NCI-H2107 (cell line): ENCODE measurements around the gene SPTSSB.

ENCODE experiments used
- DNase-seq: peaks from one replicate; lab custom pipeline; 2025; lab: John Stamatoyannopoulos, UW

Gene SPTSSB

DNA sequence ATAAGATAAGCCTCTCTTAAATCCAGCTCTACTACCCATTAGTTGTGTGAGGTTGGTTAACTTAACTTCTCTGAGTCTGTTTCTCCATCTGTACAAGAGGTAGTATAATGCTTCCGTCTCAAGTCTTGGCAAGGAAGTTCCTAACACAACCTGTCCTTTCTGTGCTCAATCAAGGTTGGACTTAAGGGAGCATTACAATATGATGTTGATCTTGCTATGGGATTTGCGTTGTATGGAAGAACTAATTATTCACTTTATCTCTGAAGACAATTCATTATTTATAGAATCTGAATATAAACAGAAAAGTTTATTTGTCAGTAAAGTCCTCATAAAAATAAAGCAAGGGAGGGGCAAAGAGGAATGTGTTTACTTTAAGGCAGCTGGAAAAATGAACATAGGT lies 18.9 kb upstream of the SPTSSB start:
- no peak for DNase-seq

- no peak for DNase-seq
Measured at GRCh38 chr3:161389445-161390035, 18.2 kb upstream of the SPTSSB start.

GRCh38 chr3:161388855-161389254 lies 17.5 kb upstream of the SPTSSB start:
- no peak for DNase-seq

DNA sequence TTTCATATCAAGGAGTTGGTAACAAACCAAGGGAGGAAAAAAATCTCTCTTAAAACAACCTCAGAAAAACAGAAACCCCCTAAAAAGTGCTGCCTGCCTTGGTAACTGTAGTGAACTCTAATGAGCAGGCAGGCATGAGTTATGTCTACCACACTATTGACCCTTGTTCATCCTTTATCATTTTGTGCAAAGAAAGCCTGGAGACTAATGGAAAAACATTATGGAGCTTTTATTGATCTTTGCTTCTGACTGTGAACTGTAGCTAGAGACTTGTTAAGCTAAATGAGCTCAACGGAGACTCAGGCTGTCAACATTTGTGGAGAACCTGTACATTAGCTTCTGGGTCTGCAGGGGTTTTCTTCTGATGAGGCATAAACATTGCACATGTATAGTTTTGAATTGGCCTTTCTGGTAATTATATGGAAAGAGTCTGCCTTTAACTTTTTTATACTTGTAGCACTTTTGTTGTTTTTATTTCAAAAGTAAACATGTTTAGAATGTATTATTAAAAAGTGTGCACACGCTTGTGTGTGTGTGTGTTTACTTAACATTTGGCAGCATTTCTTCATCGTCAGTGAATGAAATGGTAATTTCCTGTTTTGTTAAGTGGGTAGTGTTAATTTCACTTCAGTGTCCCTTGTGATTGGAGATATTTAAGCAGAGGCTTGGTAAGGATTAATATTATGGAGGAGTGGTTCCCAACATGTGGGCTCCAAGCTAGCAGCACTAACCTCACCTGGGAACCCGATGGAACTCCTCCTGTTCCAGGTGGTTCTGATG lies 15.9 kb upstream of the SPTSSB start:
- no peak for DNase-seq

- DNase-seq: peak; percentile 65
Measured at GRCh38 chr3:161372321-161373260, 1.3 kb upstream of the SPTSSB start.

GRCh38 chr3:161369531-161369930 lies 1.8 kb downstream of the SPTSSB start:
- DNase-seq: no peak

- no peak for DNase-seq
Measured at GRCh38 chr3:161366094-161366493, 5.2 kb downstream of the SPTSSB start.

DNA sequence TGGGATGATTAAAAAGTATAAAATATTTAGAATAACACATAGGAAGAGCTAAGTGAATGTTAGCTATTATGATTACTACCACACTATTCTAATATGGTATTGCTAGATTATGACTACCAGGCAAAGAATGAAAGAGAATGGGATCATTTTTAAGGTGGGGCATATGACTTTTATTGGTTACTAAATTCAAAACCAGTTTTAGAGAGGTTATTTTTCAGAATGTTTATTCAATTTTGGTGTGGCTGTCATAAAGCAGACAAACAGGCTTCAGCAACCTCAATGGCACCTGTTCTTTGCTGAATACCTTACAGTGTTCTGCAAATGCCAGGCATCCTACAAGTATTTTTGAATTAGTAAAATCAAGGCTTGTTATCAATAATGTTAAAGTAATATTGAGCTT lies 12.8 kb downstream of the SPTSSB start:
- DNase-seq: no peak

DNA sequence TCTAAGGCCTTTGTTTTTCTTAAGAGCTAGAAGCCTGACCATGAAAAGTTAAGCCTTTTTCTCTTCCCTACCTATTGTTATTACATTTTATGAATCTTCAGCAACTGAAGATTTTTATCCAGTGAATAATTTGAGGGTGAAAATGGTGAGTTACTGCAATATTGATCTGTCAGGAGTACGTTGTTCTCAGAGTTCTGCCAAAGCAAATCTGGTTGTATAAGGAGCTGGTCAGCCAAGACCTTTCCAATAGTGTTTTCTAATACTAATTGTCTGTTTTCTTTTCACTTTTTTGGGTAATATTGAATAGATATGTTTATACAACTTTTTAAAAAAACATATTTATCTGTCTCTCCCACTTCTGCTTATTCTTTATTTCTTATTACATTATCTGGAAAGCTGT lies 15.0 kb downstream of the SPTSSB start:
- DNase-seq: no peak

DNA sequence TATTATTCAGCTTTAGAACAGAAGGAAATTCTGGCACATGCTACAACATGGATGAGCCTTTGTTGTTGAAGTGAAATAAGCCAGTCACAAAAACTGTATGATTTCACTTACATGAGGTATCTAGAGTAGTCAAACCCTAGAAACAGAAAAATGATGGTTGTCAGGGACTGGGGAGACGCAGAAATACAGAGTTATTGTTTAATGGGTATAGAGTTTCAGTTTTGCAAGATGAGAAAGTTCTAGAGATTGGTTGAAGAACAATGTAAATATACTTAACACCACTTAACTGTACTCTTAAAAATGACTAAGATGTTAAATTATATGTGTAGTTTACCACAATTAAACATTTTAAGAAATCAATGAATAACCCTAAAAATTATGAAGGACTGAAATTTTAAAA lies 15.8 kb downstream of the SPTSSB start:
- DNase-seq: no peak

DNA sequence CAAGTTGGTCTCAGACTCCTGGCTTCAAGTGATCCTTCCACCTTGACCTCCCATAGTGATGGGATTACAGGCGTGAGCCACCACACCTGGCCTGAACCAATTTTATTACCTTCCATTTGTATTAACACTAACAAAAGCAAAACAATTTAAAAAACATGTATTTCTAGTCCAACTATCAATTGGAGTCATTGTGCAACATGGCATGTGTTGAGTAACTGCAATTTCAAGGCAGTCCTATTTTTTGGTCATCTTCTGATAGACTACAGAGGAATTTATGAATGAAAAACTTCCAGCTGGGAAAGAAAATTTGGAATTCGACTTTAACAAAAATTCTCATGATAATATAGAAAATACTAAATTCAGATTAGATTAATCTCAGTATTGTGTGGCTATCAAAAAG lies 16.8 kb downstream of the SPTSSB start:
- no peak for DNase-seq

DNA sequence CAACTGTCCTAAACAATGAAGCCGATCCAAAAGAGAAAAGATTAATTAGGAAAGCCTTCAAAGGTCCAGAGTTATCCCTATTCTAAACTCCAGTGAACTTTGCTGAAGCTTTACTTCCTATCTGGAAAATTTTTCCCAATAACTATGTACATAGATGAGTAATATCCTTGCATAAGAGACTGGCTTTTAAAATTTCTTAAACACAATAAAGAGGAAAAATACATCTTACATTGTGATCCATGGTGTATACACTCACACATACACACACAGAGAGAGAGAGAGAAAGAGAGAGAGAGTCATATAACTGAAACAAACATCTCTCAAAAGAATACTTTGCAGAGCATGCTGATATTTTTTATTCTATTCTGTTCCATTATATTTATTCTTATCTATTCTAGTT lies 20.0 kb downstream of the SPTSSB start:
- DNase-seq: no peak

DNA sequence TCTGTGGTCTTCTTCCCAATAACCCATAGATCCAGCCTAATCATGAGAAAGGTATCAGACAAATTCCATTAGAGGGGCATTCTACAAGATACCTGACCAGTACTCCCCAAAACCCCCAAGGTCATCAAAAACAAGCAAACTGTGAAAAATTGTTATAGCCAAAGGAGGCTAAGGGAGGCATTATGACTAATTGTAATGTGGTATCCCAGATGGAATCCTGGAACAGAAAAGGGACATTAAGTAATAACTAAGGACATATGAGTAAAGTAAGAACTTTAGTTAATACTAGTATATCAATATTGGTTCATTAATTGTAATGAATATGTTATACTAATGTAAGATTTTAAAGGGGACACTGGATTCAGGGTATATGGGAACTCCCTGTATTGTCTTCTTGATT lies 20.4 kb downstream of the SPTSSB start:
- no peak for DNase-seq

DNA sequence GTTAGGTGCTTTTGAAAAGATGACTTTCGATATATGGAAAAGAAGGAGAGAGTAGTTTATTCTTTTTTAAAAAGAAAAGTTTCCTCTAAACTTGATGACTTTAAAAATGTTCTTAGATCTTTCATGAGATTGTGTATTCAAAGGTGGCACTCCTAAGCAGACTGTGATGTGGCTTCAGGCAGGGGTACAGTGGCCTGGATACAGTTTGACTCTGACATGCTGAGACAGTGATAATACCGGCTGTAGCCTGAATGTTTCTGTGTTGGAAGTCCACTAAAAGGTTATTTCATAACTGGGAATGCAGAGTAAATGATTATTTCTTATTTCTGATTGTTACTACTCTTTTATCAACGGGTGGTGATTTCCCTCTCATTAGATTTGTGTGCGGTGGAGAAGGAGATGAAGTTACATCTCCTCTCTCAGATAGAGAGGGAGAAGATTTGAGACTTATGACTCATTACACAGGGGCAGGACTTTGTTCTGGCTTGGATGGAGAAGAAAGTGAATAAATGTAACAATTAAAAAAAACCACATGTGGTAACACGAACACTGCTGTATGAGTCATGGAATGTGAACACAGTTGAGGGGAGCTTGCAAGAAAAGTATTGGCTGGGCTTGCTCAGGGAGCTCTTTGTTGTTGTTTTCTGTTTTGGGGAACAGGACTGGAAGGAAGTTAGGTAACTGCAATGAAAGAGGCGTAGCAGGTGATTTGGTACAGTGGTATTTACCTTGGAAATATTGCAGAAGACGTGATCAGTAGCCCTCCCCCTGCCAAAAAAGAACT lies 21.6 kb downstream of the SPTSSB start:
- no peak for DNase-seq

DNA sequence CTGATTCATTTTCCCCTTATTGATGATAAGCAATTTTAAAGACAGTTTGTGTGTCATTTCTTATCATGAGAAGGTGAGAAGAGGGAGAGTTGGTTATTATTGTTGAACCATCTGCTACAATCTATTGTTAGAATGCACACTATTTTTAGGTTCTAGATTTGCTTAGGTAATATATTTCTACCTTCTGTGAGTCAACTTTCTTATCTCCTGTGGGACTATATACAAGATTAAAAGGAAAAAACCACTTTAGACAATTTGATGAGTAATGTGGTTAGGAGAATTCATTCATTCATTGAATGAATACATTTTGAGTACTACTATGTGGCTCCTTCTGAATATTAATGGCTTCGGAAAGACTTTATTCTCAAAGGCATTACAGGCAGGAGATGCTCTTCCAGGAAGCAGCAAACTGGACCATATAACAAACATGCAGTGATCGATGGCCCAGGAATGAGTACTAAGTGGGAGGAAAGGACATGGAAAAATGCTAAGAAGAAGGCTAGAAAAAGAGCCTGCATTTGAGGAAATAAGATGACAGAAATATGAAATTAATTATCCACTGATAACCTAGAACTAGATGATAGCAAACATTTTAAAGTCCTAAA lies 22.4 kb downstream of the SPTSSB start:
- no peak for DNase-seq

DNA sequence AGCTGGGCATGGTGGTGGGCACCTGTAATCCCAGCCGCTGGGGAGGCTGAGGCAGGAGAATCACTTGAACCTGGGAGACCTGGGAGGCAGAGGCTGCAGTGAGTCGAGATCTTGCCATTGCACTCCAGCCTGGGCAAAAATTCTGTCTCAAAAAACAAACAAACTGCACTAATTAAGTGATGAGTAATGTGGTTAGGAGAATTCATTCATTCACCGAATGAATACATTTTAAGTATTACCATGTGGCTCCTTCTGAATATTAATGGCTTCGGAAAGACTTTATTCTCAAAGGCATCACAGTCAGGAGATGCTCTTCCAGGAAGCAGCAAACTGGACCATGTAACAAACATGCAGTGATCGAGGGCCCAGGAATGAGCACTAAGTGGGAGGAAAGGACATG lies 23.6 kb downstream of the SPTSSB start:
- no peak for DNase-seq

GRCh38 chr3:161345023-161345422 lies 26.3 kb downstream of the SPTSSB start:
- no peak for DNase-seq

DNA sequence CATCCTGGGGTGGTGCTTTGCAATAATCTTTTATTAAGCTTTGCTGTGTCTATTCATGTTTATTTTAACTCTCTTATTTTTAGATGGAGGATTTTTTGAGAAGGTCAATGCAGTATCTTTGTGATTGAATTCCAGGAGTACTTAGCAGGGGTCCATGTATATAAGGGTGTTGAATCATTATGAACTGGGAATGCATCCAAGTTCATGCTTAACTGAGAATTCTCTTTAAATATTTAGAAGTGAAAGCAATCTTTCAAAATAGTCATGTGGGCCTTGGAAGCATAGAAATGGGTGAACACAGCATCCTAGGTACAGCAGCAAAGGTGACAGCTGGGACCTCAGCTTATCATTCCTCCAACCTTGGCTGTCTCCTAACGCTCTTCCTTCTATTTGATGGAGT lies 27.3 kb downstream of the SPTSSB start:
- no peak for DNase-seq

GRCh38 chr3:161343540-161343939 lies 27.8 kb downstream of the SPTSSB start:
- DNase-seq: no peak

GRCh38 chr3:161342629-161343028 lies 28.7 kb downstream of the SPTSSB start:
- DNase-seq: no peak
